CD4-positive, alpha-beta T cell treated with Interleukin-15 for 1 hour (primary cell): Measurements from ENCODE around the gene GPR15.
"Not testable (repeated sequence)": the region's sequence is repeated elsewhere in the genome, so short reads cannot be mapped to it uniquely, and the experiment has no call there.

Experiments used
- DNase-seq: peaks from one replicate; pipeline ENCODE4 v3.0.0-alpha.2; 2020

GPR15 gene

GRCh38 chr3:98559769-98560168 is 28.0 kb downstream of the GPR15 start:
- DNase-seq = not testable (repeated sequence)

GRCh38 chr3:98560911-98561310 is 29.1 kb downstream of the GPR15 start:
- DNase-seq = no peak

- no peak for DNase-seq
Measured at GRCh38 chr3:98561727-98562521, 30.1 kb downstream of the GPR15 start.

GRCh38 chr3:98563661-98564281 is 32.0 kb downstream of the GPR15 start:
- DNase-seq = peak; percentile 22

- peak; percentile 46 for DNase-seq
Measured at GRCh38 chr3:98564282-98565005, 32.7 kb downstream of the GPR15 start.

GRCh38 chr3:98565237-98565643 is 33.5 kb downstream of the GPR15 start:
- DNase-seq = no peak

GRCh38 chr3:98565843-98566242 is 34.1 kb downstream of the GPR15 start:
- DNase-seq = no peak

GRCh38 chr3:98567666-98568270 is 36.0 kb downstream of the GPR15 start:
- no peak for DNase-seq

- no peak for DNase-seq
Measured at GRCh38 chr3:98568402-98568801, 36.6 kb downstream of the GPR15 start.

GRCh38 chr3:98573181-98573728 is 41.5 kb downstream of the GPR15 start:
- no peak for DNase-seq

- DNase-seq = no peak
Measured at GRCh38 chr3:98574132-98574531, 42.4 kb downstream of the GPR15 start.

- no peak for DNase-seq
Measured at GRCh38 chr3:98577178-98577895, 45.6 kb downstream of the GPR15 start.

GRCh38 chr3:98580401-98581386 is 48.9 kb downstream of the GPR15 start:
- no peak for DNase-seq

GRCh38 chr3:98581474-98581873 is 49.7 kb downstream of the GPR15 start:
- no peak for DNase-seq

- DNase-seq = no peak
Measured at GRCh38 chr3:98582042-98582441, 50.3 kb downstream of the GPR15 start.

GRCh38 chr3:98583766-98584165 is 52.0 kb downstream of the GPR15 start:
- DNase-seq = no peak
